Osteoblast (primary cell): ENCODE results near the gene LRFN3. TPM values are rescaled to one million over a fixed set of nuclear protein-coding genes. Genes with fewer than 3 reads are reported as not detected.
A peak's percentile ranks its signal among the peaks of the same experiment; 100 is the strongest.

Experiments
- DNase-seq: peaks from one replicate; pipeline ENCODE4 v3.0.0; 2011; ENCODE audit warnings: low spot score, mixed read lengths; ENCODE audit not compliant: insufficient read length; ENCODE audit errors: missing footprints
- H2AFZ ChIP-seq: 2 replicates; pipeline ENCODE4 v1.6.0; 2011; ENCODE audit warnings: mild to moderate bottlenecking, low read length
- H3K27ac ChIP-seq: 2 replicates; pipeline ENCODE4 v1.5.1; 2011; ENCODE audit warnings: mild to moderate bottlenecking, low read depth, low read length, moderate library complexity
- H3K27me3 ChIP-seq: 2 replicates; pipeline ENCODE4 v1.6.0; 2012; ENCODE audit warnings: mild to moderate bottlenecking, control low read depth, inconsistent platforms, low read length, moderate library complexity; ENCODE audit not compliant: insufficient read depth
- H3K36me3 ChIP-seq: 2 replicates; pipeline ENCODE4 v1.5.1; 2011; ENCODE audit warnings: mild to moderate bottlenecking, low read length, control low read depth, moderate library complexity; ENCODE audit not compliant: insufficient read depth
- H3K4me1 ChIP-seq: 2 replicates; pipeline ENCODE4 v1.5.1; 2011; ENCODE audit warnings: mild to moderate bottlenecking, low read length, control low read depth, moderate library complexity; ENCODE audit not compliant: insufficient read depth
- H3K4me2 ChIP-seq: 2 replicates; pipeline ENCODE4 v1.6.0; 2011; ENCODE audit warnings: mild to moderate bottlenecking, low read length; ENCODE audit not compliant: insufficient read depth
- H3K4me3 ChIP-seq: fragments of 200-600 bp; sonication (generic); 3 replicates; pipeline ENCODE4 v1.5.1; 2012; ENCODE audit warnings: mild to moderate bottlenecking, low read length, inconsistent platforms; ENCODE audit not compliant: insufficient read depth
- H3K79me2 ChIP-seq: 2 replicates; pipeline ENCODE4 v1.6.0; 2012; ENCODE audit warnings: mild to moderate bottlenecking, low read length, control low read depth, inconsistent platforms; ENCODE audit not compliant: insufficient read depth
- H3K9me3 ChIP-seq: 2 replicates; pipeline ENCODE4 v1.5.1; 2011; ENCODE audit warnings: low read depth, low read length, control low read depth
- H4K20me1 ChIP-seq: 2 replicates; pipeline ENCODE4 v1.6.0; 2012; ENCODE audit warnings: mild to moderate bottlenecking, low read length, control low read depth; ENCODE audit not compliant: insufficient read depth
- total RNA-seq: library from RNA; depleted of rRNA; stranded (reverse); fragments of >200 nt; gene quantifications from 2 replicates; pipeline ENCODE4 v1.2.3, GENCODE V29; 2012
- TF ChIP-seq, protein P1 (sequence below): IDR thresholded peaks from 2 replicates; pipeline ENCODE4 v1.5.1; 2011; ENCODE audit warnings: mild to moderate bottlenecking, low read depth, low read length, moderate library complexity; ENCODE audit errors: extremely low read depth

Gene LRFN3
- total RNA-seq, 1 donor, result 6.9 TPM

DNA sequence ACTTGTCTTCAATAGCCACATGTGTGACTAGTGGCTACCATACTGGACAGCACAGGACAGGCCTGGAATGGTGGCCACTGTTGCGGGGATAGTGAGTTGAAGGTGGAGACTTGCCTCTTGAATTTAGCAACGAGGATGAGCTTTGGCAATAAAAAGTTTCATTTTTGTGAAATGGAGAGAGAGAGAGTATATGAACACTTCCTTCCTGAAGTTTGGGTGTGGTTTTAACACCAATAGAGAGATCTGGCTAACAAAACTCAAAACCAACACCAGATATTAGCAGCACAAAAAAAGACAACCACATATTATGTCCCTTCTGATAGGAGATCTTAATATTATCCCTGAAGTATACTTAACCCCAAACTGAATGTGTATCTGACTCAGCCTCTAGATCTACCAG lies 6.3 kb upstream of the LRFN3 start:
- TF ChIP-seq, protein P1, sequence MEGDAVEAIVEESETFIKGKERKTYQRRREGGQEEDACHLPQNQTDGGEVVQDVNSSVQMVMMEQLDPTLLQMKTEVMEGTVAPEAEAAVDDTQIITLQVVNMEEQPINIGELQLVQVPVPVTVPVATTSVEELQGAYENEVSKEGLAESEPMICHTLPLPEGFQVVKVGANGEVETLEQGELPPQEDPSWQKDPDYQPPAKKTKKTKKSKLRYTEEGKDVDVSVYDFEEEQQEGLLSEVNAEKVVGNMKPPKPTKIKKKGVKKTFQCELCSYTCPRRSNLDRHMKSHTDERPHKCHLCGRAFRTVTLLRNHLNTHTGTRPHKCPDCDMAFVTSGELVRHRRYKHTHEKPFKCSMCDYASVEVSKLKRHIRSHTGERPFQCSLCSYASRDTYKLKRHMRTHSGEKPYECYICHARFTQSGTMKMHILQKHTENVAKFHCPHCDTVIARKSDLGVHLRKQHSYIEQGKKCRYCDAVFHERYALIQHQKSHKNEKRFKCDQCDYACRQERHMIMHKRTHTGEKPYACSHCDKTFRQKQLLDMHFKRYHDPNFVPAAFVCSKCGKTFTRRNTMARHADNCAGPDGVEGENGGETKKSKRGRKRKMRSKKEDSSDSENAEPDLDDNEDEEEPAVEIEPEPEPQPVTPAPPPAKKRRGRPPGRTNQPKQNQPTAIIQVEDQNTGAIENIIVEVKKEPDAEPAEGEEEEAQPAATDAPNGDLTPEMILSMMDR, result no peak

DNA sequence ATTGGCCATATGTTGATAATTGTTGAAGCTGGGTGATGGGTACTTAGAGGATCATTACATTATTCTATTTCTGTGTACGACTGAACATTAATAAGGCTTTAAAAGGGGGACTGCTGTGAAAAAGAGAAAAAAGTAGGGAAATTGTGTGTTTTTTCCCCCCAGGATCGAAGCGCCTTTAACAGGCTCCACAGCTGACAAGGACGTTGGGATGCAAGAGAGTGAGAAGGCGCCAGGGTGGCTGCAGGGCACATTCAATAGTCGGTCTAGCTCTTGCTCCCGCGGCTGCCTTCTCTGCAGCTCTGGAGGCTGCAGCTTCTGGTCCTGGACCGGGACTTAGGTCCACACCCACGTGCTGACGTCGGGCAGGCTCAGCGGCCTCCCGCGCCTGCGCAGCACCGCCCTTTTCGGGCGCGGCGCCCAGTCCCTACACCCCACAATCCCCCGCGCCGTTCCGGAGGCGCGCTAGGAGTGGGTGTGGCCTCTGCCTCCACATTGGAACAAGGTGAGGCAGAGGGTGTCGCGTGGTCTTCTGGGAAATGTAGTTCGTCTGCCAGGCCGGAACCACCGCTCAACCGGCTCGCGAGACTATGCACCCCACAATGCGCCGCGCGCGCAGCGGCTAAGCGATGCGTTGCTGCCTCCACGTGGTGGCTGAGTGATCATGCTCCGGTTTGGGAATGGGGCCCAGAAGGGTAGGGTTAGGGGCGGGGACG lies 4.9 kb upstream of the LRFN3 start:
- Histone ChIP-seq H4K20me1 (no peaks in the 10 kb centered on the region), H2AFZ (peak overlapping the region; percentile 96), H3K4me1 (peaks cover 11% of the 10 kb centered on the region), H3K4me2 (peak overlapping the region; percentile 88), H3K79me2 (no peaks in the 10 kb centered on the region), H3K27me3 (no peaks in the 10 kb centered on the region), H3K9me3 (no peaks in the 10 kb centered on the region), H3K36me3 (no peaks in the 10 kb centered on the region), H3K27ac (no peak overlapping the region), H3K4me3 (peak overlapping the region; percentile 61)
- peak; percentile 100 for DNase-seq
- TF ChIP-seq, protein P1, result peak; percentile 92

More for the DNA sequence above, 6.3 kb upstream of the LRFN3 start:
- H3K27ac ChIP-seq, result no peak overlapping the region
- H3K4me1 ChIP-seq, result peaks cover 4% of the 10 kb centered on the region
- H4K20me1 ChIP-seq, result no peaks in the 10 kb centered on the region
- H3K4me2 ChIP-seq, result no peak overlapping the region
- H3K27me3 ChIP-seq, result no peaks in the 10 kb centered on the region
- H3K36me3 ChIP-seq, result no peaks in the 10 kb centered on the region
- H2AFZ ChIP-seq, result no peak overlapping the region
- H3K4me3 ChIP-seq, result no peak overlapping the region
- no peaks in the 10 kb centered on the region for H3K79me2 ChIP-seq
- peaks cover 2% of the 10 kb centered on the region for H3K9me3 ChIP-seq
- peak; percentile 14 for DNase-seq

DNA sequence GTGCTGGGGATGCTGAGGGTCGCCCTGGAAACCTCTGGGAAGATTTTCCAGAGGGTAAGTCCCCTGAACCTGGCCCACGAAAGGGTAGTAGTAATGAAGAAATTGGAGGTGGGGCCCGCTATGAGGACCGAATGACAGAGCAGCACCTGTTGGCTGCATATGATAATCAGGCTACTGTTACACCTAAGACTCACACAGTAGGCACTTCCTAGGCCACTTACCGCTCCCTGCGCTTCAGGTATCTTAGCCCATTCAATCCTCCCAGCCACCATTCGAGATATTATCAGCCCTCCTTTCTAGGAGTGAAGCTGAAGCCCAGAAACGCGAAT lies 4.3 kb upstream of the LRFN3 start:
- H3K9me3 ChIP-seq, result no peaks in the 10 kb centered on the region
- no peaks in the 10 kb centered on the region for H4K20me1 ChIP-seq
- DNase-seq, result no peak
- no peak overlapping the region for H3K27ac ChIP-seq
- H3K4me1 ChIP-seq, result peaks cover 14% of the 10 kb centered on the region
- TF ChIP-seq, protein P1, result no peak
- no peaks in the 10 kb centered on the region for H3K79me2 ChIP-seq
- no peaks in the 10 kb centered on the region for H3K36me3 ChIP-seq
- H3K4me2 ChIP-seq, result no peak overlapping the region
- no peak overlapping the region for H3K4me3 ChIP-seq
- no peak overlapping the region for H2AFZ ChIP-seq
- H3K27me3 ChIP-seq, result no peaks in the 10 kb centered on the region

DNA sequence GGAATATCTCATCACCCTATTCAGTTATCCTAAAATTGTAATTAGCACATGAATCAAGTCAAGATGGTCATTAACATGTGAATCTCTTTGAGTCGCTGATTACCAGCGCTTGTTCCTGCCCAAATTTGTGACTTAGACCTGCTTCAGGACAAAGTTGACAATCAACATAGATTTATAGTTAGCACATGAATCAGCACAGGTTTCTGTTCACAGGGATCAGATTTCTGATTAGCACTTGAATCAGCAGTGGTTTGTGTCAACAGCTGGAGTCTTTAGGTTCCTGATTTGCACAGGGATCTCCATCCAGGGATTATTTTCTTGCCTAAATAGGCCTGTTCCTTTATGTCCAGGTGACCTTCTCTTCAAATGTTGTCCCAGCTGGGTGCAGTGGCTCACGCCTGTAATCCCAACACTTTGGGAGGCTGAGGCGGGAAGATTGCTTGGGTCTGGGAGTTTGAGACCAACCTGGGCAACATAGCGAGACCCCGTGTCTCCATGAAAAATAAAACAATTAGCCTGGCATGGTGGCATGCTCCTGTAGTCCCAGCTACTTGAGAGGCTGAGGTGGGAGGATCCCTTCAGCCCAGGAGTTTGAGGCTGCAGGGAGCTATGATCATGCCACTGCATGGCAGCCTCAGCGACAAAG lies 3.8 kb upstream of the LRFN3 start:
- H3K4me1 ChIP-seq, result peaks cover 20% of the 10 kb centered on the region
- H2AFZ ChIP-seq, result no peak overlapping the region
- H3K4me2 ChIP-seq, result no peak overlapping the region
- H3K4me3 ChIP-seq, result no peak overlapping the region
- no peaks in the 10 kb centered on the region for H3K36me3 ChIP-seq
- no peaks in the 10 kb centered on the region for H3K79me2 ChIP-seq
- no peaks in the 10 kb centered on the region for H3K27me3 ChIP-seq
- H3K9me3 ChIP-seq, result no peaks in the 10 kb centered on the region
- DNase-seq, result no peak
- peaks cover 4% of the 10 kb centered on the region for H4K20me1 ChIP-seq
- TF ChIP-seq, protein P1, result no peak
- no peak overlapping the region for H3K27ac ChIP-seq
